A673 (cell line): ENCODE results near the gene SAMD4B.

Source experiments
- EZH2 ChIP-seq: fragments of 200-600 bp; sonication (generic); IDR thresholded peaks from 2 replicates; pipeline ENCODE4 v1.6.1; 2017; ENCODE audit warnings: borderline replicate concordance, low read depth, mild to moderate bottlenecking, mixed read lengths, antibody characterized with exemption, low read length; ENCODE audit not compliant: poor library complexity, severe bottlenecking
- TF ChIP-seq, protein P1 (sequence below): fragments of 300-800, 200-600 bp; sonication (generic); conservative IDR thresholded peaks from 2 replicates; pipeline ENCODE4 v1.5.1; 2017; ENCODE audit warnings: low read depth, mild to moderate bottlenecking, antibody characterized with exemption, low read length, moderate library complexity, mixed read lengths

DNA sequence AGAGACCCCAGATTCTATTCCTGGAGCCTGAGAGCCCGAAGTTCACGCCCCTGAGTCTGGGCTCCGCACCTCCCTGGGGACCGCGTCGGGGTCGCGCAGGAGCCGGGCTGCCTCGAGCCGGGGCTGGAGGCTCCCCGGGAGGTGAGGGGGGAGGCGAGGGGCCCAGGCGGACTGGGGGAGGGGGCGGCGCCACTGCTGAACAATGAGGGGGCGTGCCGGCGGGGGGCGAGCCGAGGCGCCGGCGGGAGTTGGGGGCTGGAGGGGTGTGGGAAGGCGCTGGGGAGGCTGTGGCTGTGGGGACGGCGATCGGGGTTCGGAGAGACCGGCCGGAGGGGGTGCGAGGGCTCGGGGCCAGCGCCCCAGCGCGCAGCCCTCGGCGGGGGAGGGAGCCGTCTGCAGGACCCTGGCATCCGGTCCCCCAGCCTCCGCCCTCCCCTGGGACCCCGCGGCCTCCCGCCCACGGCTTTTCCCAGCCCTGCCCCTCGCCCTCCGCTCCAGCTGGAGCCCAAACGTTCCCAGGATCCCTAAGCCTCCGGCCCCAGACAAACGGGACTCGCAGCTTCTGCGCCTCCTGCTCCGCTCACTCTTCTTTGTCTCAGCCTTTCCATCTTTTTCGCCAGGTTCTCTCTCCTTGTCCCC is 71.2 kb downstream of the SAMD4B start:
- TF ChIP-seq, protein P1, sequence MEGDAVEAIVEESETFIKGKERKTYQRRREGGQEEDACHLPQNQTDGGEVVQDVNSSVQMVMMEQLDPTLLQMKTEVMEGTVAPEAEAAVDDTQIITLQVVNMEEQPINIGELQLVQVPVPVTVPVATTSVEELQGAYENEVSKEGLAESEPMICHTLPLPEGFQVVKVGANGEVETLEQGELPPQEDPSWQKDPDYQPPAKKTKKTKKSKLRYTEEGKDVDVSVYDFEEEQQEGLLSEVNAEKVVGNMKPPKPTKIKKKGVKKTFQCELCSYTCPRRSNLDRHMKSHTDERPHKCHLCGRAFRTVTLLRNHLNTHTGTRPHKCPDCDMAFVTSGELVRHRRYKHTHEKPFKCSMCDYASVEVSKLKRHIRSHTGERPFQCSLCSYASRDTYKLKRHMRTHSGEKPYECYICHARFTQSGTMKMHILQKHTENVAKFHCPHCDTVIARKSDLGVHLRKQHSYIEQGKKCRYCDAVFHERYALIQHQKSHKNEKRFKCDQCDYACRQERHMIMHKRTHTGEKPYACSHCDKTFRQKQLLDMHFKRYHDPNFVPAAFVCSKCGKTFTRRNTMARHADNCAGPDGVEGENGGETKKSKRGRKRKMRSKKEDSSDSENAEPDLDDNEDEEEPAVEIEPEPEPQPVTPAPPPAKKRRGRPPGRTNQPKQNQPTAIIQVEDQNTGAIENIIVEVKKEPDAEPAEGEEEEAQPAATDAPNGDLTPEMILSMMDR = no peak
- TF ChIP-seq EZH2 = no peak
